Activated CD8-positive, alpha-beta memory T cell treated with anti-CD3 and anti-CD28 coated beads, Interleukin-2, amount 50 U/mL, for 24 hours (primary cell): Measurements from ENCODE around the gene PKIB.

Source experiments
- DNase-seq: peaks from one replicate; pipeline ENCODE4 v3.0.0-alpha.2; 2020; ENCODE audit errors: extremely low read depth

Gene PKIB

GRCh38 chr6:122666418-122666817 lies 56.2 kb downstream of the PKIB start:
- DNase-seq, result no peak

GRCh38 chr6:122669418-122669817 lies 59.2 kb downstream of the PKIB start:
- DNase-seq, result no peak

GRCh38 chr6:122669868-122670267 lies 59.7 kb downstream of the PKIB start:
- DNase-seq, result no peak

GRCh38 chr6:122671251-122671650 lies 61.0 kb downstream of the PKIB start:
- no peak for DNase-seq

GRCh38 chr6:122673343-122673961 lies 63.2 kb downstream of the PKIB start:
- no peak for DNase-seq

- no peak for DNase-seq
Observed at GRCh38 chr6:122676146-122676545, 65.9 kb downstream of the PKIB start.

GRCh38 chr6:122676688-122677087 lies 66.5 kb downstream of the PKIB start:
- no peak for DNase-seq

GRCh38 chr6:122677406-122677805 lies 67.2 kb downstream of the PKIB start:
- no peak for DNase-seq

- DNase-seq, result no peak
Observed at GRCh38 chr6:122678841-122679240, 68.6 kb downstream of the PKIB start.

- no peak for DNase-seq
Observed at GRCh38 chr6:122681705-122682104, 71.5 kb downstream of the PKIB start.

GRCh38 chr6:122683989-122684651 lies 73.9 kb downstream of the PKIB start:
- no peak for DNase-seq

- DNase-seq, result no peak
Observed at GRCh38 chr6:122692175-122692598, 82.0 kb downstream of the PKIB start.

GRCh38 chr6:122692807-122693580 lies 82.8 kb downstream of the PKIB start:
- no peak for DNase-seq

- DNase-seq, result no peak
Observed at GRCh38 chr6:122694075-122694474, 83.9 kb downstream of the PKIB start.

GRCh38 chr6:122694602-122695001 lies 84.4 kb downstream of the PKIB start:
- DNase-seq, result no peak

- no peak for DNase-seq
Observed at GRCh38 chr6:122695188-122695587, 85.0 kb downstream of the PKIB start.

- DNase-seq, result no peak
Observed at GRCh38 chr6:122696079-122696478, 85.9 kb downstream of the PKIB start.

GRCh38 chr6:122696853-122697252 lies 86.6 kb downstream of the PKIB start:
- no peak for DNase-seq

GRCh38 chr6:122697458-122697857 lies 87.3 kb downstream of the PKIB start:
- no peak for DNase-seq

- no peak for DNase-seq
Observed at GRCh38 chr6:122701666-122702065, 91.5 kb downstream of the PKIB start.

GRCh38 chr6:122702841-122703240 lies 92.6 kb downstream of the PKIB start:
- DNase-seq, result no peak

GRCh38 chr6:122704066-122704465 lies 93.9 kb downstream of the PKIB start:
- DNase-seq, result no peak

GRCh38 chr6:122709922-122710512 lies 99.8 kb downstream of the PKIB start:
- DNase-seq, result no peak
